ENCODE data around the gene PPP1R37.

DNA sequence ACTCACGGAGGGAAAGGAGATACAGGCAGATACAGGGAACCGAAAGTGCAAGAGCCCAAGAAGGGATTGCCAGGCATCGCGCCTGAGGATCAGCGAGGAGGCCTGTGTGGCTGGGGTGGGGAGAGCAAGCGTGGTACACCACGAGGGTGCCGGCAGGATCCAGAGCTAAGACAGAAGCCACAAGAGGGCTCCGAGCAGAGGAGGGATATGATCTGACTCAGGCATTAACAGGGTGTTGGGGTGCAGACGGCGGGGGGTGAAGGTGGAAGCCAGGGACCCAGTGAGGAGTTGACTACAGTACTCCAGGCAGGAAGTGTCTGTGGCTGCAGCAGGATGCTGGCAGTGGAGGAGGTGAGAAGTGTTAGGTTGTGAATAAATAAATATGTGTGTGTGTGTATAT lies 5.4 kb upstream of the PPP1R37 start:
- TF ChIP-seq, protein P1, sequence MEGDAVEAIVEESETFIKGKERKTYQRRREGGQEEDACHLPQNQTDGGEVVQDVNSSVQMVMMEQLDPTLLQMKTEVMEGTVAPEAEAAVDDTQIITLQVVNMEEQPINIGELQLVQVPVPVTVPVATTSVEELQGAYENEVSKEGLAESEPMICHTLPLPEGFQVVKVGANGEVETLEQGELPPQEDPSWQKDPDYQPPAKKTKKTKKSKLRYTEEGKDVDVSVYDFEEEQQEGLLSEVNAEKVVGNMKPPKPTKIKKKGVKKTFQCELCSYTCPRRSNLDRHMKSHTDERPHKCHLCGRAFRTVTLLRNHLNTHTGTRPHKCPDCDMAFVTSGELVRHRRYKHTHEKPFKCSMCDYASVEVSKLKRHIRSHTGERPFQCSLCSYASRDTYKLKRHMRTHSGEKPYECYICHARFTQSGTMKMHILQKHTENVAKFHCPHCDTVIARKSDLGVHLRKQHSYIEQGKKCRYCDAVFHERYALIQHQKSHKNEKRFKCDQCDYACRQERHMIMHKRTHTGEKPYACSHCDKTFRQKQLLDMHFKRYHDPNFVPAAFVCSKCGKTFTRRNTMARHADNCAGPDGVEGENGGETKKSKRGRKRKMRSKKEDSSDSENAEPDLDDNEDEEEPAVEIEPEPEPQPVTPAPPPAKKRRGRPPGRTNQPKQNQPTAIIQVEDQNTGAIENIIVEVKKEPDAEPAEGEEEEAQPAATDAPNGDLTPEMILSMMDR (IDR thresholded peaks at IDR 0.05), result no peak
- TF ChIP-seq EZH2 (IDR thresholded peaks at IDR 0.05; ENCODE audit: borderline replicate concordance, insufficient read depth, low read depth, low read length, poor library complexity, severe bottlenecking), result no peak
